Fibroblast of mammary gland (primary cell): ENCODE results near the gene CCDC178.
"Not testable (repeated sequence)": the region's sequence is repeated elsewhere in the genome, so short reads cannot be mapped to it uniquely, and the experiment has no call there.

Source experiments
- DNase-seq: peaks from one replicate; pipeline ENCODE4 v3.0.0-alpha.2; 2010; ENCODE audit warnings: low read depth
- H3K4me3 ChIP-seq: 2 replicates; pipeline ENCODE4 v1.5.1; 2011; ENCODE audit warnings: low read depth, mild to moderate bottlenecking, low read length, moderate library complexity; ENCODE audit not compliant: control insufficient read depth
- TF ChIP-seq, protein P1 (sequence below): conservative IDR thresholded peaks from 2 replicates; pipeline ENCODE4 v1.5.1; 2011; ENCODE audit warnings: low read depth, low read length, inconsistent platforms; ENCODE audit not compliant: control insufficient read depth, insufficient read depth

Gene CCDC178

DNA sequence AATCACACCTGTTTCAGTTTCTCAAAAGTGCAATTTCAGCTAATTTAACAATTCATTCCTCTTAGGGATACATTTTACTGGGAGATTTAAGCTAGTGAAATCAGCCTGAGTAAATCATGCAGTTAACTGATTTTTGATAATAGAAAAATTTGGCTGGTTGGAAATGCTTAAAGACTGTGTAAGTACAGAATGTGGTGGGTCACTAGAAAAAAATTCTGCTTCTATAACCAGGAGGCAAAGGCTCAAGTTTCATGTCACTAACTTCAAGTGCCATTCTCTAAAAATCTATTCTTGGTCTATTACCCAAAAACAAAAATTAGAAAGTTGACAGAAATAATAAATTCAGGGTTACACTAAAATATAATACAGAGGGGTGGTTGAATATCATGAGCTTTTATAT is 271.3 kb downstream of the CCDC178 start:
- no peak for DNase-seq
- TF ChIP-seq, protein P1, sequence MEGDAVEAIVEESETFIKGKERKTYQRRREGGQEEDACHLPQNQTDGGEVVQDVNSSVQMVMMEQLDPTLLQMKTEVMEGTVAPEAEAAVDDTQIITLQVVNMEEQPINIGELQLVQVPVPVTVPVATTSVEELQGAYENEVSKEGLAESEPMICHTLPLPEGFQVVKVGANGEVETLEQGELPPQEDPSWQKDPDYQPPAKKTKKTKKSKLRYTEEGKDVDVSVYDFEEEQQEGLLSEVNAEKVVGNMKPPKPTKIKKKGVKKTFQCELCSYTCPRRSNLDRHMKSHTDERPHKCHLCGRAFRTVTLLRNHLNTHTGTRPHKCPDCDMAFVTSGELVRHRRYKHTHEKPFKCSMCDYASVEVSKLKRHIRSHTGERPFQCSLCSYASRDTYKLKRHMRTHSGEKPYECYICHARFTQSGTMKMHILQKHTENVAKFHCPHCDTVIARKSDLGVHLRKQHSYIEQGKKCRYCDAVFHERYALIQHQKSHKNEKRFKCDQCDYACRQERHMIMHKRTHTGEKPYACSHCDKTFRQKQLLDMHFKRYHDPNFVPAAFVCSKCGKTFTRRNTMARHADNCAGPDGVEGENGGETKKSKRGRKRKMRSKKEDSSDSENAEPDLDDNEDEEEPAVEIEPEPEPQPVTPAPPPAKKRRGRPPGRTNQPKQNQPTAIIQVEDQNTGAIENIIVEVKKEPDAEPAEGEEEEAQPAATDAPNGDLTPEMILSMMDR = no peak
- no peak overlapping the region for H3K4me3 ChIP-seq

DNA sequence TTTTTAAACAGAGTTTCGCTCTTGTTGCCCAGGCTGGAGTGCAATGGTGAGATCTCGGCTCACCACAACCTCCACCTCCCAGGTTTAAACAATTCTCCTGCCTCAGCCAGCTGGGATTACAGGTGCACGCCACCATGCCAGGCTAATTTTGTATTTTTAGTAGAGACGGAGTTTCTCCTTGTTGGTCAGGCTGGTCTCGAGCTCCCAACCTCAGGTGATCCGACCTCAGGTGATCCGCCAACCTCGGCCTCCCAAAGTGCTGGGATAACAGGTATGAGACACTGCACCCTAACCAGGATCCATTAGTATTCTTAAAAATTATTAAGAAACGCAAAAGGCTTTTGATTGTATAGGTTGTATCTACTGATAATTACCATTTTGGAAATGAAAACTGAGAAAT is 276.4 kb downstream of the CCDC178 start:
- DNase-seq, H3K4me3 ChIP-seq: not testable (repeated sequence)

DNA sequence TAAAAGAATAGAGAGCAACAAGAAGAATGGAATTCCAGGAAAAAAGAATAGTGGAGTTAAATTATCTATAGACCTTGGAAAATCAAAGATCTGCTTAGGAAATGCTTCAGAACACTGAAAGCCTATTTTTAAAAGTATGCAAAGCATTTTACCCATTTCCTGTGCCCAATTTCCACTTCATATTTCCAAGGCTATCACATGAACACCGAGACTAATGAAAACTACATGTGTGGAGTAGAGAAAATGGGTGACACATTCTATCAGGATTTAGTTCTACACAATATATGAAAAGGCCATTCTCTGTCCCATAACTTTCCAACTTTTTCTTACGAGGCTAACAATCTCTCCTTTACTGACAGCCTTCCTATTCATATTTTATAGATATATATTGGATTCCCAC is 279.4 kb downstream of the CCDC178 start:
- TF ChIP-seq, protein P1 = no peak
- H3K4me3 ChIP-seq = no peak overlapping the region
- no peak for DNase-seq

DNA sequence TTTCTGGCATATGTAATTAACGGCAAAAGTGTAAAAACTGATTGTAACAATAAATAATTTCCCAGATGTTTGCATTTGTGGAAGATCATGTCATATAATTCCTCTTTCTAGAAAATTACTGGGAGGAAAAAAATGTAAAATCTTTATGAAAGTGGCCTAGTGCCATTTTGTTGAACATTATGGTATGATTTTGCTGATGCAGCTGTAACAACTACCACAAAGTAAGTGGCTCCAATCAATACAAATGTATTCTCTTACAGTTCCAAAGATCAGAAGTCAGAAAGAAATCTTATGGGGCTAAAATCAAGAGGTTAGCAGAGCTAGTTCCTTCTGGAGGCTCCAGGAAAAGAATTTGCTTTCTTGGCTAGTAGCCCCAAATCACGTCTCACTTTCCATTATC is 281.4 kb downstream of the CCDC178 start:
- TF ChIP-seq, protein P1 = no peak
- H3K4me3 ChIP-seq = no peak overlapping the region
- no peak for DNase-seq

DNA sequence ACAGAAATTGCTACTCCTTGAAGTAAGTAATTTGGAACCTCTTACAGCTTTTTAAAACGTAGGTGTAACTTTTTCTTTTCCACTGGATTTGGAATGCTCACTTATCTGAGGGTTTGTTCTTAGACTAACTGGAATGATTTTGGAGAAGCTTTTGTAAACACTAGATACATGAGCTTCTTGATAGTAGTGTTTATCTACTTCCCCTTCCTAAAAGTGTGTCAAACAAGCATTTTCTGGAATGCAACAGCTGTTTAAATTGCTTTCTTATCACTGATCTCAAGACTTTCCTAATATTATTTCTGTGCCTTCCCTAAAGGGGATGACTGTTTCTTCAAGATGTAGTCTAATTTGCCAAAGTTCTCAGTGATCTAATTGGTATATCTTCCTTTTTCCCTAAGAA is 282.6 kb downstream of the CCDC178 start:
- TF ChIP-seq, protein P1 = no peak
- no peak for DNase-seq
- H3K4me3 ChIP-seq = no peak overlapping the region

DNA sequence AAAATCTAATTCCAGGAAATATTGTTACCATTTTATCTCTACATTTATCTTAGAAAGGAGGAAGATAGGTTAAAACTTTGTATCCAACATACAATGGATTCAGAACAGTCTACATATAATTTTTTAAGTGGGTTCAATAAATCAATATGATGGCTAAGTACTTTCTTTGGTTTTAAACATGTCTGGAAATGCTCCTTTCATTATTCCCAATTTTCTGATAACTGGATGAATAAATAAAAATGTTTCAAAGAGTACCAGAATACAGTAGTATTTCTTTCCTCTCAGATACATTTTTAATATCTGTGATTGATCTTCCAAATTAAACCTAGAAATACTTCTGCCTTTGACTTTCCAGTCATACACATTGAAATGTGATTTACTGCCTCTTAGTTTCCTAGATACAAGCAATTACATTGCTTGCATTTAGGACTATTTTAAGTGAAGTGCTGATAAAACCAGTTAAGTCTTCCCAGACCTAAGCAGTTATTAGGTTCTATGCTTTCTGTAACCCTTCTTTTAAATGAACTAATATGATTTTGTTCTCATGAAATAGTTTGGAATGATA is 283.5 kb downstream of the CCDC178 start:
- TF ChIP-seq, protein P1 = no peak
- H3K4me3 ChIP-seq = no peak overlapping the region
- DNase-seq = no peak

DNA sequence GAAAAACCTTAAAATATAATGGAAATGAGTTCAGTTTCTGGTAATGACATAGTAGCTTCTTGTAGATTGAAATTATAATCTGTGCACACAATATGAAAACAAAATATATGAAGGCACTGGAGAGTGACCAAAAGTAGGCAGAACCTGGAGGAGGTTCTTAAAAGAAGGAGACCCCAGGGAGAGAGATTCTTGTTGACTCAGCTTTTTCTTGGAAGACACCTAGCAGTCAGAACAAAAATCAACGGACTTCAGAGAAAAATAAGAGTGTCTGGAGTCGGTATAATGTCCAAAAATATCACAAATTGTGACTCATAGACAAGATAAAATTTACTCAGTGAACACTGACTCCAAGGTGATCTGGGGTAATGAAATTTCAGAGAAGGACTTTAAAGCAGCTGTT is 286.5 kb downstream of the CCDC178 start:
- H3K4me3 ChIP-seq = no peak overlapping the region
- TF ChIP-seq, protein P1 = no peak
- no peak for DNase-seq
